Liver (tissue), 9 donors: Measurements from ENCODE around the gene GRK2. TPM values are rescaled to one million over a fixed set of nuclear protein-coding genes. Genes with fewer than 3 reads are reported as not detected.
"Not testable (repeated sequence)": the region's sequence is repeated elsewhere in the genome, so short reads cannot be mapped to it uniquely, and the experiment has no call there.

Experiments
- DNase-seq: peaks from one replicate; pipeline ENCODE4 v3.0.0-alpha.2; 2017; ENCODE audit warnings: low spot score
- H3K27ac ChIP-seq, 2 donors: one replicate each; pipeline ENCODE4 v1.7.0; 2013; ENCODE audit warnings: inconsistent platforms in 2 of 2, low read length in 2 of 2, control low read depth in 1 of 2, low read depth in 1 of 2, mild to moderate bottlenecking in 1 of 2
- H3K27me3 ChIP-seq, 4 donors: one replicate each; pipeline versions ENCODE4 v1.6.1 to v1.7.0; 2013; ENCODE audit warnings: low read length in 3 of 4, inconsistent platforms in 1 of 4, mild to moderate bottlenecking in 1 of 4, moderate library complexity in 1 of 4; ENCODE audit not compliant: control insufficient read depth in 4 of 4, insufficient read depth in 4 of 4
- H3K36me3 ChIP-seq, 4 donors: one replicate each; pipeline versions ENCODE4 v1.6.1 to v1.7.0; 2013; ENCODE audit warnings: low read length in 3 of 4, mild to moderate bottlenecking in 3 of 4, low read depth in 1 of 4, moderate library complexity in 1 of 4; ENCODE audit not compliant: control insufficient read depth in 4 of 4, insufficient read depth in 3 of 4
- H3K4me1 ChIP-seq, 4 donors: one replicate each; pipeline versions ENCODE4 v1.6.1 to v1.7.0; 2013; ENCODE audit warnings: low read length in 3 of 4, mild to moderate bottlenecking in 3 of 4, moderate library complexity in 1 of 4; ENCODE audit not compliant: control insufficient read depth in 4 of 4, insufficient read depth in 4 of 4
- H3K4me3 ChIP-seq, 3 donors: one replicate each; pipeline versions ENCODE4 v1.6.1 to v1.7.0; 2013; ENCODE audit warnings: low read length in 3 of 3, control low read depth in 1 of 3, low read depth in 1 of 3, mild to moderate bottlenecking in 1 of 3
- H3K9ac ChIP-seq, 2 donors: one replicate each; pipeline ENCODE4 v1.7.0; 2013; ENCODE audit warnings: low read length in 2 of 2, mild to moderate bottlenecking in 2 of 2, moderate library complexity in 2 of 2, control low read depth in 1 of 2, low read depth in 1 of 2
- H3K9me3 ChIP-seq, 4 donors: one replicate each; pipeline versions ENCODE4 v1.6.1 to v1.7.0; 2013; ENCODE audit warnings: low read length in 3 of 4; ENCODE audit not compliant: control insufficient read depth in 4 of 4
- EGR1 ChIP-seq, 2 donors: IDR thresholded peaks; 2 replicates each; pipeline ENCODE4 v1.6.1; 2016 to 2018; ENCODE audit warnings: antibody characterized with exemption in 2 of 2, low read depth in 2 of 2
- FOXA1 ChIP-seq: IDR thresholded peaks from 2 replicates; pipeline ENCODE4 v1.6.1; 2016; ENCODE audit warnings: antibody characterized with exemption
- FOXA2 ChIP-seq: IDR thresholded peaks from 2 replicates; pipeline ENCODE4 v1.6.1; 2016; ENCODE audit warnings: antibody characterized with exemption
- GABPA ChIP-seq, 2 donors: IDR thresholded peaks in 1 of 2; conservative IDR thresholded peaks in 1 of 2; 2 replicates each; pipeline ENCODE4 v1.6.1; 2016; ENCODE audit warnings: antibody characterized with exemption in 2 of 2, mild to moderate bottlenecking in 1 of 2, moderate library complexity in 1 of 2
- HNF4A ChIP-seq, 2 donors: conservative IDR thresholded peaks; 2 replicates each; pipeline ENCODE4 v1.6.1; 2016; ENCODE audit warnings: antibody characterized with exemption in 2 of 2, mild to moderate bottlenecking in 2 of 2
- HNF4G ChIP-seq: IDR thresholded peaks from 2 replicates; pipeline ENCODE4 v1.6.1; 2016; ENCODE audit warnings: antibody characterized with exemption
- JUND ChIP-seq, 2 donors: IDR thresholded peaks; 2 replicates each; pipeline ENCODE4 v1.6.1; 2016; ENCODE audit warnings: antibody characterized with exemption in 2 of 2
- SP1 ChIP-seq: IDR thresholded peaks from 2 replicates; pipeline ENCODE4 v1.6.1; 2018; ENCODE audit warnings: antibody characterized with exemption, mild to moderate bottlenecking
- TAF1 ChIP-seq: conservative IDR thresholded peaks from 2 replicates; pipeline ENCODE4 v1.6.1; 2016; ENCODE audit warnings: antibody characterized with exemption, mild to moderate bottlenecking
- whole genome bisulfite sequencing: extraction: QIAGEN DNeasy Blood & Tissue Kit; methylation state at CpG from one replicate; pipeline ENCODE4 v1.1.7; 2013; 5-methylcytosine and 5-hydroxymethylcytosine counted together
- polyA plus RNA-seq, 2 donors: library from polyadenylated mRNA; stranded (reverse) in 1 of 2; unstranded in 1 of 2; fragments of 200-250 nt in 1 of 2; fragments of >200 nt in 1 of 2; fragmentation: Nextera tagmentation in 1 of 2; extraction: Ambion mirVana in 1 of 2; gene quantifications; one replicate each; pipeline versions ENCODE4 v1.2.1 to v1.2.3, GENCODE V29; 2013 to 2015
- total RNA-seq, 2 donors: library from RNA; depleted of rRNA; stranded (reverse); fragments of >200 nt; gene quantifications; one replicate each; pipeline ENCODE4 v1.2.3, GENCODE V29; 2014
- TF ChIP-seq, protein P1 (sequence below): fragments of 150-350 bp; IDR thresholded peaks from 2 replicates; pipeline ENCODE4 v1.5.1; 2017; ENCODE audit warnings: improper control_type of control experiment, low read depth, low read length; ENCODE audit not compliant: missing input control
- TF ChIP-seq, protein P2 (sequence below): IDR thresholded peaks from 2 replicates; pipeline ENCODE4 v1.6.1; 2016; ENCODE audit warnings: antibody characterized with exemption, mild to moderate bottlenecking
- TF ChIP-seq, protein P3 (sequence below): IDR thresholded peaks from 2 replicates; pipeline ENCODE4 v1.6.1; 2016; ENCODE audit warnings: antibody characterized with exemption
- donor health status: healthy.
- donor health status: healthy.
- donor health status: healthy.
- donor health status: healthy.
- donor health status: healthy.

GRK2 gene
- total and polyA plus RNA-seq, 4 donors: 13.4 to 41.4 (median 31.7) TPM

DNA sequence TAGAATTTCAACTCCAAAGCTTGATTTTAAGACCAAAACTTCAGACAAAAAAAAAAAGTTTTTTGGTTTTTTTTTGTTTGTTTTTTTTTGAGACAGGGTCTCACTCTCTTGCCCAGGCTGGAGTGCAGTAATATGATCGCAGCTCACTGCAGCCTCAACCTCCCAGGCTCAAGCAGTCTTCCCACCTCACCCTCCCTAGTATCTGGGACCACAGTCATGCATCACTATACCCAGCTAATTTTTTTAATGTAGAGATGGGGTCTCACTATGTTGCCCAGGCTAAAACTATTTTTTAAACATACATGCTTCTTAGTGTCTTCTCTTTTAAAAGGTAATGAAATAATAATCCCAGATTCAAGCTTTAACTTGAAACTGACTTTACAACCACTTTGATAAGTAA is 35.4 kb upstream of the GRK2 start:
- Histone ChIP-seq H3K4me1 (no peaks in the 10 kb centered on the region), H3K9me3 (no peaks in the 10 kb centered on the region), H3K9ac (no peak overlapping the region), H3K4me3 (no peak overlapping the region), H3K27ac (no peak overlapping the region), H3K27me3 (no peaks in the 10 kb centered on the region), H3K36me3 (peaks cover 9 to 35% (median 26%) of the 10 kb centered on the region in 4 donors)
- TF ChIP-seq HNF4A (conservative IDR thresholded peaks at IDR 0.05) (no peak), GABPA (IDR thresholded peaks at IDR 0.05 in 1 of 2, conservative IDR thresholded peaks at IDR 0.05 in 1 of 2) (no peak), EGR1 (IDR thresholded peaks at IDR 0.05; ENCODE audit: low read depth in 2 of 2) (no peak), TAF1 (no peak)
- TF ChIP-seq, protein P1, sequence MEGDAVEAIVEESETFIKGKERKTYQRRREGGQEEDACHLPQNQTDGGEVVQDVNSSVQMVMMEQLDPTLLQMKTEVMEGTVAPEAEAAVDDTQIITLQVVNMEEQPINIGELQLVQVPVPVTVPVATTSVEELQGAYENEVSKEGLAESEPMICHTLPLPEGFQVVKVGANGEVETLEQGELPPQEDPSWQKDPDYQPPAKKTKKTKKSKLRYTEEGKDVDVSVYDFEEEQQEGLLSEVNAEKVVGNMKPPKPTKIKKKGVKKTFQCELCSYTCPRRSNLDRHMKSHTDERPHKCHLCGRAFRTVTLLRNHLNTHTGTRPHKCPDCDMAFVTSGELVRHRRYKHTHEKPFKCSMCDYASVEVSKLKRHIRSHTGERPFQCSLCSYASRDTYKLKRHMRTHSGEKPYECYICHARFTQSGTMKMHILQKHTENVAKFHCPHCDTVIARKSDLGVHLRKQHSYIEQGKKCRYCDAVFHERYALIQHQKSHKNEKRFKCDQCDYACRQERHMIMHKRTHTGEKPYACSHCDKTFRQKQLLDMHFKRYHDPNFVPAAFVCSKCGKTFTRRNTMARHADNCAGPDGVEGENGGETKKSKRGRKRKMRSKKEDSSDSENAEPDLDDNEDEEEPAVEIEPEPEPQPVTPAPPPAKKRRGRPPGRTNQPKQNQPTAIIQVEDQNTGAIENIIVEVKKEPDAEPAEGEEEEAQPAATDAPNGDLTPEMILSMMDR: no peak
- TF ChIP-seq, protein P2, sequence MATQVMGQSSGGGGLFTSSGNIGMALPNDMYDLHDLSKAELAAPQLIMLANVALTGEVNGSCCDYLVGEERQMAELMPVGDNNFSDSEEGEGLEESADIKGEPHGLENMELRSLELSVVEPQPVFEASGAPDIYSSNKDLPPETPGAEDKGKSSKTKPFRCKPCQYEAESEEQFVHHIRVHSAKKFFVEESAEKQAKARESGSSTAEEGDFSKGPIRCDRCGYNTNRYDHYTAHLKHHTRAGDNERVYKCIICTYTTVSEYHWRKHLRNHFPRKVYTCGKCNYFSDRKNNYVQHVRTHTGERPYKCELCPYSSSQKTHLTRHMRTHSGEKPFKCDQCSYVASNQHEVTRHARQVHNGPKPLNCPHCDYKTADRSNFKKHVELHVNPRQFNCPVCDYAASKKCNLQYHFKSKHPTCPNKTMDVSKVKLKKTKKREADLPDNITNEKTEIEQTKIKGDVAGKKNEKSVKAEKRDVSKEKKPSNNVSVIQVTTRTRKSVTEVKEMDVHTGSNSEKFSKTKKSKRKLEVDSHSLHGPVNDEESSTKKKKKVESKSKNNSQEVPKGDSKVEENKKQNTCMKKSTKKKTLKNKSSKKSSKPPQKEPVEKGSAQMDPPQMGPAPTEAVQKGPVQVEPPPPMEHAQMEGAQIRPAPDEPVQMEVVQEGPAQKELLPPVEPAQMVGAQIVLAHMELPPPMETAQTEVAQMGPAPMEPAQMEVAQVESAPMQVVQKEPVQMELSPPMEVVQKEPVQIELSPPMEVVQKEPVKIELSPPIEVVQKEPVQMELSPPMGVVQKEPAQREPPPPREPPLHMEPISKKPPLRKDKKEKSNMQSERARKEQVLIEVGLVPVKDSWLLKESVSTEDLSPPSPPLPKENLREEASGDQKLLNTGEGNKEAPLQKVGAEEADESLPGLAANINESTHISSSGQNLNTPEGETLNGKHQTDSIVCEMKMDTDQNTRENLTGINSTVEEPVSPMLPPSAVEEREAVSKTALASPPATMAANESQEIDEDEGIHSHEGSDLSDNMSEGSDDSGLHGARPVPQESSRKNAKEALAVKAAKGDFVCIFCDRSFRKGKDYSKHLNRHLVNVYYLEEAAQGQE: no peak
- DNase-seq: no peak
- WGBS: 92% methylated on average over 1 of the region's 1 CpG

DNA sequence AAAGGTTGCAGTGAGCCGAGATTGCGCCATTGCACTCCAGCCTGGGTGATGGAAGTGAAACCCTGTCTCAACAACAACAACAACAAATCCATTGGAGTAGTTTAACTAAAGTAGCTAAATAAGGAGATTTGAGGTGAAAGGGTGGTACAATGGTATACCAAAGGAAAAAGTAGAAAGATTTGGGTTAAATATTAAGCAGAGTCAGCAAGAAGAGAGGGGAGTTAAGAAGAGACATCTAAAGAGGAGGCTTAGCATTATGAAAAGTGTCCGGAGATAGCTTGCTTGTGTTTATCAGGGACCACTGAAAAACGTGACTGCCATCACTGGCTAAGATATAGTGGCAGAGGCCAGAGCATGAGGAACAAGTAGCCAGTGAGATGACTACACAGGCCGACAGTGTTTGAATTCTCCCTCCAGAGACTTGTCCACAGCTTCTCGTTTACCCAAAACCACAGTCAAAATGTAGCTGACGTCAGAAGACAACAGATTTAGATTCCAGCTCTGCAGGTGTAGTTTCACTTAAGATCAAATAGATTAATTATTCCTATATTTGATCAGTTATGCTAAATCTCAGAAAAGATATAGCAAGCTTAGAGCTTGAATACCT is 32.6 kb upstream of the GRK2 start:
- TF ChIP-seq, protein P1: no peak
- no peak for TF ChIP-seq FOXA2
- peak; percentile 13 to 26 for TF ChIP-seq HNF4A (conservative IDR thresholded peaks at IDR 0.05)
- TF ChIP-seq, protein P3, sequence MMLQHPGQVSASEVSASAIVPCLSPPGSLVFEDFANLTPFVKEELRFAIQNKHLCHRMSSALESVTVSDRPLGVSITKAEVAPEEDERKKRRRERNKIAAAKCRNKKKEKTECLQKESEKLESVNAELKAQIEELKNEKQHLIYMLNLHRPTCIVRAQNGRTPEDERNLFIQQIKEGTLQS: no peak
- no peak for TF ChIP-seq SP1
- no peak for TF ChIP-seq HNF4G
- TF ChIP-seq FOXA1: no peak
- no peak for TF ChIP-seq JUND (IDR thresholded peaks at IDR 0.05)
- 85% methylated on average over 7 of the region's 7 CpGs for WGBS
- no peak for DNase-seq
- Histone ChIP-seq H3K27me3 (no peaks in the 10 kb centered on the region), H3K36me3 (peaks cover 7 to 21% (median 16%) of the 10 kb centered on the region in 4 donors), H3K4me3 (no peak overlapping the region), H3K27ac (no peak overlapping the region), H3K9me3 (no peaks in the 10 kb centered on the region), H3K9ac (no peak overlapping the region), H3K4me1 (peaks cover 0 to 10% (median 5%) of the 10 kb centered on the region in 4 donors)

DNA sequence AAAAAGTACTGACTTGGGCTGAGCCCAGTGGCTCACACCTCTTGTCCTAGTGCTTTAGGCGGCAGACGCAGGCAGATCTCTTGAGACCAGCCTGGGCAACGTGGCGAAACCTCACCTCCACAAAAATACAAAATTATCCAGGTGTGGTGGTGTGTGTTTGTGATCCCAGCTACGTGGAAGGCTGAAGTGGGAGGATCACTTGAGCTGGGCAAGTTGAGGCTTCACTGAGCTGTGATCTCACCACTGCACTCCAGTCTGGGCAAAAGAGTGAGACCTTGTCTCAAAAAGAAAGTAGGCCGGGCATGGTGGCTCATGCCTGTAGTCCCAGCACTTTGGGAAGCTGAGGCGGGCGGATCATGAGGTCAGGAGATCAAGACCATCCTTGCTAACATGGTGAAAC is 31.7 kb upstream of the GRK2 start:
- H3K27ac ChIP-seq, H3K4me3 ChIP-seq, H3K27me3 ChIP-seq, H3K9ac ChIP-seq, H3K9me3 ChIP-seq, DNase-seq: not testable (repeated sequence)
- WGBS: 97% methylated on average over 8 of the region's 8 CpGs
- H3K36me3 ChIP-seq: peaks cover 6 to 16% (median 9%) of the 10 kb centered on the region in 4 donors
- H3K4me1 ChIP-seq: peaks cover 0 to 18% (median 14%) of the 10 kb centered on the region in 4 donors
